HAP-1 (cell line): Measurements from ENCODE around the gene IMMT.
A peak's percentile ranks its signal among the peaks of the same experiment; 100 is the strongest.

Experiments
- DNase-seq, 2 experiments: peaks; one replicate each; pipeline ENCODE4 v3.0.0-alpha.2; 2016 to 2020; ENCODE audit warnings: low spot score in 2 of 2
- H3K27me3 ChIP-seq: fragments of 250-450 bp; sonication (Bioruptor Pico); 2 replicates; pipeline ENCODE4 v1.5.1; 2020; ENCODE audit warnings: low read depth, mild to moderate bottlenecking, moderate library complexity
- H3K36me3 ChIP-seq: fragments of 250-450 bp; sonication (Bioruptor Pico); replicated peaks from 2 replicates; pipeline ENCODE4 v1.5.1; 2020; ENCODE audit warnings: mild to moderate bottlenecking
- H3K4me1 ChIP-seq: fragments of 250-450 bp; sonication (Bioruptor Pico); 2 replicates; pipeline ENCODE4 v1.5.1; 2020; ENCODE audit warnings: mild to moderate bottlenecking
- H3K4me3 ChIP-seq: fragments of 250-450 bp; sonication (Bioruptor Pico); 2 replicates; pipeline ENCODE4 v1.5.1; 2020; ENCODE audit warnings: mild to moderate bottlenecking, moderate library complexity
- H3K9me3 ChIP-seq: fragments of 250-450 bp; sonication (Bioruptor Pico); 2 replicates; pipeline ENCODE4 v1.5.1; 2020; ENCODE audit warnings: mild to moderate bottlenecking, moderate library complexity
- in situ Hi-C: fragments of 300-500 bp; cut with MboI; formaldehyde crosslinking; loops from 3 replicates; pipeline ENCODE4 v1.14.3; 2020; ENCODE audit warnings: low sequenced_read_pairs, inconsistent platforms, mixed read lengths

The IMMT gene

GRCh38 chr2:86139981-86140380 is 55.3 kb downstream of the IMMT start:
- no peak for DNase-seq
- Histone ChIP-seq H3K27me3 (no peaks in the 10 kb centered on the region), H3K4me3 (no peak overlapping the region), H3K4me1 (no peaks in the 10 kb centered on the region), H3K36me3 (peaks cover 94% of the 10 kb centered on the region), H3K9me3 (no peaks in the 10 kb centered on the region)
- in situ Hi-C loops = loop anchor here (10.0 kb wide), 1 partner anchor 505 kb away; no protein-coding TSS in a partner anchor

GRCh38 chr2:86138736-86139625 is 56.3 kb downstream of the IMMT start:
- in situ Hi-C loops = loop anchor here (10.0 kb wide), 1 partner anchor 504 kb away; no protein-coding TSS in a partner anchor
- H3K4me1 ChIP-seq = no peaks in the 10 kb centered on the region
- peaks cover 94% of the 10 kb centered on the region for H3K36me3 ChIP-seq

DNA sequence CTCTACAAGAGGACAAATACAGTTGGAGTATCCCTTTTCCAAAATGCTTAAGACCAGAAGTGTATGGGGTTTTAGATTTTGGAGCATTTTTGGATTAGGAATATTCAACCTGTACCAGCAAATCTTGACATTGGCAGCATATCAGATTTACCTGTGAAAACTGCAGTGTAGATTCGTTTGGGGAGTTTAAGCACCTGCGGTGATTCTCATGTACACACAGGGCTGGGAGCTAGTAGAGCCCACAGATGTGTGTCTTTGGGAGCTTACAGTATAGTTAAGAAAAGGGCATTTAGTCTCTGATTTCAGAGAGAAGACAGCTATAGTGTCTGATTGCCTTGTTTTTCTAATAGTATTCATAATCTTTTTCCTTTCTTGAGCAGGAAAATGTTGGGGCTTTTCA is 59.1 kb downstream of the IMMT start:
- DNase-seq = no peak
- in situ Hi-C loops = loop anchor here (10.0 kb wide), 1 partner anchor 501 kb away; no protein-coding TSS in a partner anchor
- H3K4me1 ChIP-seq = no peaks in the 10 kb centered on the region
- peaks cover 98% of the 10 kb centered on the region for H3K36me3 ChIP-seq
- H3K27me3 ChIP-seq = no peaks in the 10 kb centered on the region
- H3K4me3 ChIP-seq = no peak overlapping the region
- H3K9me3 ChIP-seq = no peaks in the 10 kb centered on the region

More at GRCh38 chr2:86138736-86139625, 56.3 kb downstream of the IMMT start:
- Histone ChIP-seq H3K4me3 (no peak overlapping the region), H3K27me3 (no peaks in the 10 kb centered on the region), H3K9me3 (no peaks in the 10 kb centered on the region)
- no peak for DNase-seq

GRCh38 chr2:86135653-86136052 is 59.6 kb downstream of the IMMT start:
- in situ Hi-C loops = loop anchor here (10.0 kb wide), 1 partner anchor 501 kb away; no protein-coding TSS in a partner anchor
- Histone ChIP-seq H3K4me3 (no peak overlapping the region), H3K4me1 (no peaks in the 10 kb centered on the region), H3K36me3 (peaks cover 100% of the 10 kb centered on the region), H3K27me3 (no peaks in the 10 kb centered on the region), H3K9me3 (no peaks in the 10 kb centered on the region)
- no peak for DNase-seq

- Histone ChIP-seq H3K36me3 (peaks cover 100% of the 10 kb centered on the region), H3K9me3 (no peaks in the 10 kb centered on the region), H3K4me3 (no peak overlapping the region), H3K27me3 (no peaks in the 10 kb centered on the region), H3K4me1 (no peaks in the 10 kb centered on the region)
- in situ Hi-C loops = loop anchor here (10.0 kb wide), 1 partner anchor 500 kb away; no protein-coding TSS in a partner anchor
- no peak for DNase-seq
These were observed 60.6 kb downstream of the IMMT start for GRCh38 chr2:86134709-86135108.

DNA sequence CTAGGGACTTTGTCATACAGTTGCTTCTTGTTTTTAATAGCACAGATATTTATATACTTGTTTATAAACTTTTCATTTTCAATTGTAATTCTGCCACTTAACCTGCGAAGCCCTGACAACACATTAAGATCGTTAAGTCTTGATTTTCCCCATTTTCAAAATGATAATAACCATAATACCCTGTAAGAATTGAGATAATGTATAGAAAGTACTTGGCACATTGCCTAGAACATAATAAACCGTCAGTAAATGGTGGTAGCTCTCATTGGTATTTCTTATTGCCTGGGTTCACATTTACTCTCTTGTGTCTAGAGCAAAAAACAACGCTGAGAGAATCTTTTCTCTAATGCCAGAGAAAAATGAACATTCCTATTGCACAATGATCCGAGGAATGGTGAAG is 70.6 kb downstream of the IMMT start:
- H3K36me3 ChIP-seq = peaks cover 96% of the 10 kb centered on the region
- no peaks in the 10 kb centered on the region for H3K4me1 ChIP-seq
- H3K27me3 ChIP-seq = no peaks in the 10 kb centered on the region
- no peak for DNase-seq
- no peaks in the 10 kb centered on the region for H3K9me3 ChIP-seq
- H3K4me3 ChIP-seq = no peak overlapping the region
- in situ Hi-C loops = no loop called here

- H3K4me3 ChIP-seq = no peak overlapping the region
- in situ Hi-C loops = no loop called here
- peaks cover 96% of the 10 kb centered on the region for H3K36me3 ChIP-seq
These were observed 71.8 kb downstream of the IMMT start for GRCh38 chr2:86123328-86123925.

DNA sequence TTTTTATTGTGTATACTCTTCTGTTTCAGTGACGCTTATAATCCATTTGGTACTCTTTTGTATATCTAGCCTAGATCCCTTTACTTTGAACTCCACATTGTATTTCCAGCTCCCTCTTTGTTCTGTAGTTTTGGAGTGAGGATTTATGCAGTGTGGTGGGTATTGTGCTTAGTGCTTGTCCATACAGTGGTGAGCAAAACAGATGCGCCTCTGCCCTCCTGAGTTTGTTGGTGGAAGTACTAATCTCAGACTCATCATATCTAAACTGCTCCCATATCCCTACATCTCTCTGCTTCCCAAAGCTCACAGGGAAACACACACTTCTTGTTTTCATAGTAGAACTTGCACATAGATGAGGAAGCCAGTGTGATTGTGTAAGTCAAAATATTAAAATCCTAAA is 77.1 kb downstream of the IMMT start:
- Histone ChIP-seq H3K36me3 (peaks cover 88% of the 10 kb centered on the region), H3K9me3 (no peaks in the 10 kb centered on the region), H3K4me1 (peaks cover 16% of the 10 kb centered on the region), H3K4me3 (no peak overlapping the region), H3K27me3 (no peaks in the 10 kb centered on the region)
- in situ Hi-C loops = no loop called here
- peak in 1 of 2 experiments; percentile 25 for DNase-seq

More at GRCh38 chr2:86123328-86123925, 71.8 kb downstream of the IMMT start:
- Histone ChIP-seq H3K4me1 (no peaks in the 10 kb centered on the region), H3K27me3 (no peaks in the 10 kb centered on the region), H3K9me3 (no peaks in the 10 kb centered on the region)
- DNase-seq = no peak

GRCh38 chr2:86107031-86107430 is 88.2 kb downstream of the IMMT start:
- Histone ChIP-seq H3K9me3 (no peaks in the 10 kb centered on the region), H3K36me3 (peaks cover 55% of the 10 kb centered on the region), H3K27me3 (no peaks in the 10 kb centered on the region), H3K4me3 (peak overlapping the region; percentile 77), H3K4me1 (peaks cover 7% of the 10 kb centered on the region)
- in situ Hi-C loops = no loop called here
- peak in 1 of 2 experiments; percentile 13 for DNase-seq

DNA sequence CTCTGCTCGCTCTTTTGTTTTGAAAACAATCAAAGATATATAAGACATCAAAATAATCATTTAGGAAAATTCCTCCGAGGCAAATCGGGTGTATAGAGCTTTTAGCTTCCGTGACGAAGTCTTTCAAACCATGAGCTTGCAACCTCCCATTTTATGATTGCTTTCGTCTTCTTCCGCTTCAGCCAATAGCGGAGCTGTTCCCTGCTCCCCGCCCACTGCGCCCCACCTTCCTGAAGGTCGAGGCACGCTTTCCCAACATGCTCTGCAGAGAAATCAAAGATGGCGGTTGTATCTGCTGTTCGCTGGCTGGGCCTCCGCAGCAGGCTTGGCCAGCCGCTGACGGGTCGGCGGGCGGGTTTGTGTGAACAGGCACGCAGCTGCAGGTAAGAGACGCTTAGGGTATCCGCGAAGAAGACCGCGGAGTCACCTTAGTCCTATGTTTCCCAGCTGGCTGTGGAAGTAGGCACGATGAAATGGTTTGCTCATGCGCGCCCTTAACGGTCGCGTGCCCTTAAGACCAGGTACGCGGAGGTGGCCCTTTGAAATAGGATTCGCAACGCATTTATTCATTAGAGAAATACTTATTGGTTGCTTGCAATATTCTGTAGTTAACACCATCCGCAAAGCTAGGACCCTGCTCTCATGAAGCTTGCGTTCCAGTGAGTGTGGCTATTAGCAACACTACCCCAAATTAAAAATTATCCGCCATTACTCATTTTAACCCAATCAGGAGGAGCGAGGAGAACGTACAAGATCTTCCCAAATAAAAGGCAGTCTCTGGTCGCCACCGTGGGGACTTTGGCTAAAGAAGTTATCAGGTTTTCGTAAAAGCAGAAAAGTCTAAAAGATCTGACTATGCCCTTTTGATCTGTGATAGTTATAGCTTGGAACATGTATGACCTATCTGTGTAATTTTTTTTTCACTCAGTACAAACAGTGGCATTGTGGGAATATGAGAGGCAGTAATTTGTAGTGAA is 89.0 kb downstream of the IMMT start, which contains the start of gene PTCD3:
Gene PTCD3 (plus strand): TSS at position 267 of the 977 bp plus-strand sequence. CDS start 13 bp downstream, at position 280.
- H3K4me1 ChIP-seq = peaks cover 7% of the 10 kb centered on the region
- no peaks in the 10 kb centered on the region for H3K9me3 ChIP-seq
- H3K4me3 ChIP-seq = peak within 1 kb of the TSS; percentile 77
- no peaks in the 10 kb centered on the region for H3K27me3 ChIP-seq
- peak; percentile 96 for DNase-seq
- in situ Hi-C loops = no loop called here
- H3K36me3 ChIP-seq = peaks cover 57% of the 10 kb centered on the region

GRCh38 chr2:86105252-86105968 is 89.9 kb downstream of the IMMT start, which contains the start of gene POLR1A:
POLR1A (minus strand) TSS chr2:86105886; CDS start chr2:86105776, 110 bp downstream.
- no peaks in the 10 kb centered on the region for H3K9me3 ChIP-seq
- no peaks in the 10 kb centered on the region for H3K27me3 ChIP-seq
- peak within 1 kb of the TSS; percentile 77 for H3K4me3 ChIP-seq
- in situ Hi-C loops = no loop called here
- H3K4me1 ChIP-seq = peaks cover 7% of the 10 kb centered on the region
- DNase-seq = peak; percentile 89 to 93
- peaks cover 56% of the 10 kb centered on the region for H3K36me3 ChIP-seq

DNA sequence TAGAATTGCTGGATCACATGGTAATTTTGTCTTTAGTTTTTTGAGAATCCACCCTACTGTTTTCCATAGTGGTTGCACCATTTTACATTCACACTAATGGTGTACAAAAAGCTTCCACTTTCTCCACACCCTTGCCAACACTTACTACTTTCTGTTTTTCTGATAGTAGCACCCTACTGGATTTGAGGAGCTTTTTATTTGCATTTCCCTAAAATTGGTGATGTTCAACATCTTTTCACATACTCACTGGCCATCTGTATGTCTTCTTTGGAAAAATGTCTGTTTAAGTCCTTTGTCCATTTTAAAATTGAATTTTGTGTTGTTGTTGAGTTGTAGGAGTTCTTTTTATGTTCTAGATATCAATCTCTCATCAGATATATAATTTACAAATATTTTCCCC is 93.1 kb downstream of the IMMT start:
- Histone ChIP-seq H3K27me3 (no peaks in the 10 kb centered on the region), H3K9me3 (no peaks in the 10 kb centered on the region), H3K36me3 (peaks cover 62% of the 10 kb centered on the region), H3K4me3 (no peak overlapping the region), H3K4me1 (peaks cover 3% of the 10 kb centered on the region; the same call in 1 of the 2 replicates)
- DNase-seq = no peak
- in situ Hi-C loops = no loop called here
